MM.1S (cell line): Measurements from ENCODE around the gene ATN1.

ENCODE experiments used
- DNase-seq: peaks from one replicate; pipeline ENCODE4 v3.0.0-alpha.2; 2015
- H2AFZ ChIP-seq: fragments of 300-600 bp; sonication (generic); 2 replicates; pipeline ENCODE4 v1.6.0; 2016; ENCODE audit warnings: antibody characterized with exemption, low read length
- H3F3A ChIP-seq: fragments of 300-600 bp; sonication (generic); 2 replicates; pipeline ENCODE4 v1.6.1; 2016; ENCODE audit warnings: mild to moderate bottlenecking, antibody characterized with exemption, low read length, moderate library complexity, mixed read lengths; ENCODE audit not compliant: insufficient read depth
- H3K27ac ChIP-seq: fragments of 300-600 bp; sonication (generic); 2 replicates; pipeline ENCODE4 v1.5.1; 2016; ENCODE audit warnings: mild to moderate bottlenecking, low read length
- H3K27me3 ChIP-seq: fragments of 300-600 bp; sonication (generic); replicated peaks from 2 replicates; pipeline ENCODE4 v1.6.0; 2016; ENCODE audit warnings: low read length; ENCODE audit not compliant: insufficient read depth
- H3K36me3 ChIP-seq: fragments of 300-600 bp; sonication (generic); replicated peaks from 2 replicates; pipeline ENCODE4 v1.6.1; 2016; ENCODE audit warnings: mild to moderate bottlenecking, low read length, mixed read lengths; ENCODE audit not compliant: insufficient read depth
- H3K4me1 ChIP-seq: fragments of 300-600 bp; sonication (generic); 2 replicates; pipeline ENCODE4 v1.6.1; 2016; ENCODE audit warnings: low read length, mixed read lengths
- H3K4me2 ChIP-seq: fragments of 300-600 bp; sonication (generic); 2 replicates; pipeline ENCODE4 v1.6.0; 2016; ENCODE audit warnings: low read depth, low read length
- H3K4me3 ChIP-seq: fragments of 300-600 bp; sonication (generic); 2 replicates; pipeline ENCODE4 v1.5.1; 2016; ENCODE audit warnings: low read length, mixed read lengths
- H3K79me2 ChIP-seq: fragments of 300-600 bp; sonication (generic); 2 replicates; pipeline ENCODE4 v1.6.1; 2016; ENCODE audit warnings: mixed run types, low read length, mixed read lengths
- H3K9ac ChIP-seq: fragments of 300-600 bp; sonication (generic); 2 replicates; pipeline ENCODE4 v1.6.1; 2016; ENCODE audit warnings: low read length, mixed read lengths
- H3K9me2 ChIP-seq: fragments of 300-600 bp; sonication (generic); replicated peaks from 2 replicates; pipeline ENCODE4 v1.6.1; 2016; ENCODE audit warnings: mild to moderate bottlenecking, low read length, mixed read lengths; ENCODE audit not compliant: insufficient read depth
- H3K9me3 ChIP-seq: fragments of 300-600 bp; sonication (generic); replicated peaks from 2 replicates; pipeline ENCODE4 v1.6.1; 2016; ENCODE audit warnings: mild to moderate bottlenecking, low read length, mixed read lengths; ENCODE audit not compliant: insufficient read depth
- H4K20me1 ChIP-seq: fragments of 300-600 bp; sonication (generic); 2 replicates; pipeline ENCODE4 v1.6.1; 2016; ENCODE audit warnings: mild to moderate bottlenecking, low read length, moderate library complexity, mixed read lengths; ENCODE audit not compliant: insufficient read depth
- CTCF ChIP-seq: fragments of 300-600 bp; sonication (generic); IDR thresholded peaks from 2 replicates; pipeline ENCODE4 v1.5.1; 2016; ENCODE audit warnings: antibody characterized with exemption, low read length, mixed read lengths
- EZH2 ChIP-seq: fragments of 300-600 bp; sonication (generic); optimal IDR thresholded peaks from 2 replicates; pipeline ENCODE3; 2017; ENCODE audit warnings: low read depth, mild to moderate bottlenecking, antibody characterized with exemption, low read length, mixed read lengths
- EZH2phosphoT487 ChIP-seq: fragments of 300-600 bp; sonication (generic); IDR thresholded peaks from 2 replicates; pipeline ENCODE4 v1.6.1; 2018; ENCODE audit warnings: antibody characterized with exemption, low read length

ATN1 gene

GRCh38 chr12:6935371-6936193 lies 7.8 kb downstream of the ATN1 start:
- Histone ChIP-seq H3F3A (peaks cover 10% of the 10 kb centered on the region; the same call in 1 of the 2 replicates), H3K9ac (no peak overlapping the region), H3K9me3 (no peaks in the 10 kb centered on the region), H3K9me2 (no peaks in the 10 kb centered on the region), H3K4me1 (peaks cover 8% of the 10 kb centered on the region; the same call in 1 of the 2 replicates), H3K4me3 (no peak overlapping the region), H3K27ac (no peak overlapping the region), H3K27me3 (no peaks in the 10 kb centered on the region), H3K4me2 (no peak overlapping the region), H4K20me1 (no peaks in the 10 kb centered on the region), H2AFZ (no peak overlapping the region), H3K79me2 (peaks cover 43% of the 10 kb centered on the region), H3K36me3 (no peaks in the 10 kb centered on the region)
- TF ChIP-seq EZH2phosphoT487, result no peak
- no peak for TF ChIP-seq CTCF
- TF ChIP-seq EZH2, result no peak
- DNase-seq, result no peak

DNA sequence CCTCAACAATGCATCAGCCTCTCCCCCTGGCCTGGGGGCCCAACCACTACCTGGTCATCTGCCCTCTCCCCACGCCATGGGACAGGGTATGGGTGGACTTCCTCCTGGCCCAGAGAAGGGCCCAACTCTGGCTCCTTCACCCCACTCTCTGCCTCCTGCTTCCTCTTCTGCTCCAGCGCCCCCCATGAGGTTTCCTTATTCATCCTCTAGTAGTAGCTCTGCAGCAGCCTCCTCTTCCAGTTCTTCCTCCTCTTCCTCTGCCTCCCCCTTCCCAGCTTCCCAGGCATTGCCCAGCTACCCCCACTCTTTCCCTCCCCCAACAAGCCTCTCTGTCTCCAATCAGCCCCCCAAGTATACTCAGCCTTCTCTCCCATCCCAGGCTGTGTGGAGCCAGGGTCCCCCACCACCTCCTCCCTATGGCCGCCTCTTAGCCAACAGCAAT lies 8.5 kb downstream of the ATN1 start:
- Histone ChIP-seq H3K4me3 (no peak overlapping the region), H3F3A (peaks cover 7% of the 10 kb centered on the region; the same call in 1 of the 2 replicates), H3K27ac (peak overlapping the region; percentile 88; the same call in 1 of the 2 replicates)

DNA sequence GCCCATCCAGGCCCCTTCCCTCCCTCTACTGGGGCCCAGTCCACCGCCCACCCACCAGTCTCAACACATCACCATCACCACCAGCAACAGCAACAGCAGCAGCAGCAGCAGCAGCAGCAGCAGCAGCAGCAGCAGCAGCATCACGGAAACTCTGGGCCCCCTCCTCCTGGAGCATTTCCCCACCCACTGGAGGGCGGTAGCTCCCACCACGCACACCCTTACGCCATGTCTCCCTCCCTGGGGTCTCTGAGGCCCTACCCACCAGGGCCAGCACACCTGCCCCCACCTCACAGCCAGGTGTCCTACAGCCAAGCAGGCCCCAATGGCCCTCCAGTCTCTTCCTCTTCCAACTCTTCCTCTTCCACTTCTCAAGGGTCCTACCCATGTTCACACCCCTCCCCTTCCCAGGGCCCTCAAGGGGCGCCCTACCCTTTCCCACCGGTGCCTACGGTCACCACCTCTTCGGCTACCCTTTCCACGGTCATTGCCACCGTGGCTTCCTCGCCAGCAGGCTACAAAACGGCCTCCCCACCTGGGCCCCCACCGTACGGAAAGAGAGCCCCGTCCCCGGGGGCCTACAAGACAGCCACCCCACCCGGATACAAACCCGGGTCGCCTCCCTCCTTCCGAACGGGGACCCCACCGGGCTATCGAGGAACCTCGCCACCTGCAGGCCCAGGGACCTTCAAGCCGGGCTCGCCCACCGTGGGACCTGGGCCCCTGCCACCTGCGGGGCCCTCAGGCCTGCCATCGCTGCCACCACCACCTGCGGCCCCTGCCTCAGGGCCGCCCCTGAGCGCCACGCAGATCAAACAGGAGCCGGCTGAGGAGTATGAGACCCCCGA lies 9.1 kb downstream of the ATN1 start:
- no peaks in the 10 kb centered on the region for H4K20me1 ChIP-seq
- no peaks in the 10 kb centered on the region for H3K27me3 ChIP-seq
- H3K27ac ChIP-seq, result peak overlapping the region; percentile 88; the same call in 1 of the 2 replicates
- H3K79me2 ChIP-seq, result peaks cover 37% of the 10 kb centered on the region
- no peaks in the 10 kb centered on the region for H3K9me2 ChIP-seq
- peak overlapping the region; percentile 76 for H3K4me2 ChIP-seq
- peaks cover 8% of the 10 kb centered on the region; the same call in 1 of the 2 replicates for H3K4me1 ChIP-seq
- H2AFZ ChIP-seq, result no peak overlapping the region
- H3K9ac ChIP-seq, result peak overlapping the region; percentile 95
- peaks cover 7% of the 10 kb centered on the region; the same call in 1 of the 2 replicates for H3F3A ChIP-seq
- H3K9me3 ChIP-seq, result no peaks in the 10 kb centered on the region
- DNase-seq, result no peak
- H3K36me3 ChIP-seq, result no peaks in the 10 kb centered on the region
- peak overlapping the region; percentile 67 for H3K4me3 ChIP-seq
- TF ChIP-seq CTCF, result no peak
- TF ChIP-seq EZH2, result no peak
- TF ChIP-seq EZH2phosphoT487, result no peak

More for the DNA sequence above, 8.5 kb downstream of the ATN1 start:
- TF ChIP-seq CTCF, result no peak
- no peak for TF ChIP-seq EZH2
- TF ChIP-seq EZH2phosphoT487, result no peak
- H3K9ac ChIP-seq, result no peak overlapping the region
- DNase-seq, result no peak
- no peaks in the 10 kb centered on the region for H3K27me3 ChIP-seq
- no peaks in the 10 kb centered on the region for H3K9me3 ChIP-seq
- no peaks in the 10 kb centered on the region for H4K20me1 ChIP-seq
- no peaks in the 10 kb centered on the region for H3K36me3 ChIP-seq
- no peak overlapping the region for H2AFZ ChIP-seq
- H3K4me1 ChIP-seq, result peaks cover 8% of the 10 kb centered on the region; the same call in 1 of the 2 replicates
- H3K4me2 ChIP-seq, result peak overlapping the region; percentile 76; the same call in 1 of the 2 replicates
- no peaks in the 10 kb centered on the region for H3K9me2 ChIP-seq
- H3K79me2 ChIP-seq, result peaks cover 38% of the 10 kb centered on the region
